Activated CD8-positive, alpha-beta T cell treated with anti-CD3 and anti-CD28 coated beads for 36 hours (primary cell): Measurements from ENCODE around the gene LRRC3. TPM values are rescaled to one million over a fixed set of nuclear protein-coding genes. Genes with fewer than 3 reads are reported as not detected.

Source experiments
- ATAC-seq: fragments of 200-7000 bp; cut with Tn5 transposase; one replicate; pipeline ENCODE4 v1.10.0; 2021; ENCODE audit warnings: mild to moderate bottlenecking, moderate library complexity
- CTCF ChIA-PET: fragments of 350-600 bp; sonication (Branson Sonifier 250); formaldehyde crosslinking; loops from one replicate; lab custom pipeline; 2021; ENCODE audit warnings: antibody characterized with exemption; lab: Charles Lee
- POLR2A ChIA-PET: fragments of 350-600 bp; sonication (Branson Sonifier 250); formaldehyde crosslinking; loops from one replicate; lab custom pipeline; 2021; ENCODE audit warnings: antibody characterized with exemption; lab: Charles Lee
- DNase-seq: peaks from one replicate; pipeline ENCODE4 v3.0.0-alpha.2; 2020
- H3K27ac Mint-ChIP-seq: one replicate; pipeline ENCODE4 v1.8.0; 2021; ENCODE audit warnings: mild to moderate bottlenecking, mixed read lengths
- H3K27me3 Mint-ChIP-seq: one replicate; pipeline ENCODE4 v1.8.0; 2021; ENCODE audit warnings: mixed read lengths
- H3K36me3 Mint-ChIP-seq: one replicate; pipeline ENCODE4 v1.8.0; 2021; ENCODE audit warnings: low read depth, mixed read lengths
- H3K4me1 Mint-ChIP-seq: one replicate; pipeline ENCODE4 v1.8.0; 2021; ENCODE audit warnings: low read depth, mixed read lengths
- H3K4me3 Mint-ChIP-seq: one replicate; pipeline ENCODE4 v1.8.0; 2021; ENCODE audit warnings: mild to moderate bottlenecking, moderate library complexity, mixed read lengths
- H3K9me3 Mint-ChIP-seq: one replicate; pipeline ENCODE4 v1.8.0; 2021; ENCODE audit warnings: mixed read lengths
- intact Hi-C: fragments of 100-400 bp; cut with micrococcal nuclease; formaldehyde crosslinking; loops from one replicate; pipeline ENCODE4 v1.10.0; 2022
- total RNA-seq, 2 experiments: library from RNA; stranded (reverse); gene quantifications; one replicate each; pipeline ENCODE4 v1.2.3, GENCODE V29; 2021
- TF ChIP-seq, protein P1 (sequence below): fragments of 200-600 bp; IDR thresholded peaks from one replicate; pipeline ENCODE4 v1.8.0; 2022; ENCODE audit warnings: antibody characterized with exemption, mild to moderate bottlenecking

Gene LRRC3
- total RNA-seq, 2 experiments from 2014 or later, result 1.8 to 1.9 TPM

DNA sequence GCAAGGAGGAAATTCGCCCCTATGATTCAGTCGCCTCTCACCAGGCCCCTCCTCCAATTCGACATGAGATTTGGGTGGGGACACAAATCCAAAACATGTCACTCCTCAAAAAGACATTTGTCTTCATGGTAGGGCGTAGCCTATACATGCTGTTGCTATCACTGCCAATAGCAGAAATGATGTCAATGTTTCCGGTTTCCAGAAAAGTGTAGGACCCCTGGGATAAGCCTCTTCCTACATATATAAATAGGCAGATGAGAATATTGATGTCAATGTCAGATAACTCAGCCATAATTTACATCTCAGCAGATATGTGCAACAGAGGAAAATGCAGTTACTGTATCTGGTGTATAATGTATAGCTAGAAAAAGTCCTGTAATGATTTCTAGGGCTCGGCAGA, 16.7 kb downstream of the LRRC3 start:
- Mint-ChIP-seq H3K27me3 (no peaks in the 10 kb centered on the region), H3K36me3 (no peaks in the 10 kb centered on the region), H3K9me3 (no peaks in the 10 kb centered on the region), H3K4me3 (no peak overlapping the region), H3K27ac (no peak overlapping the region), H3K4me1 (no peaks in the 10 kb centered on the region)
- TF ChIP-seq, protein P1, sequence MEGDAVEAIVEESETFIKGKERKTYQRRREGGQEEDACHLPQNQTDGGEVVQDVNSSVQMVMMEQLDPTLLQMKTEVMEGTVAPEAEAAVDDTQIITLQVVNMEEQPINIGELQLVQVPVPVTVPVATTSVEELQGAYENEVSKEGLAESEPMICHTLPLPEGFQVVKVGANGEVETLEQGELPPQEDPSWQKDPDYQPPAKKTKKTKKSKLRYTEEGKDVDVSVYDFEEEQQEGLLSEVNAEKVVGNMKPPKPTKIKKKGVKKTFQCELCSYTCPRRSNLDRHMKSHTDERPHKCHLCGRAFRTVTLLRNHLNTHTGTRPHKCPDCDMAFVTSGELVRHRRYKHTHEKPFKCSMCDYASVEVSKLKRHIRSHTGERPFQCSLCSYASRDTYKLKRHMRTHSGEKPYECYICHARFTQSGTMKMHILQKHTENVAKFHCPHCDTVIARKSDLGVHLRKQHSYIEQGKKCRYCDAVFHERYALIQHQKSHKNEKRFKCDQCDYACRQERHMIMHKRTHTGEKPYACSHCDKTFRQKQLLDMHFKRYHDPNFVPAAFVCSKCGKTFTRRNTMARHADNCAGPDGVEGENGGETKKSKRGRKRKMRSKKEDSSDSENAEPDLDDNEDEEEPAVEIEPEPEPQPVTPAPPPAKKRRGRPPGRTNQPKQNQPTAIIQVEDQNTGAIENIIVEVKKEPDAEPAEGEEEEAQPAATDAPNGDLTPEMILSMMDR, result no peak
- intact Hi-C loops, result loop anchor here (10.0 kb wide), 1 partner anchor 127 kb away; no protein-coding TSS in a partner anchor
- ChIA-PET POLR2A (interaction anchor here (0.8 kb wide), 1 partner anchor 14 kb away, joined by 3 read pairs; no protein-coding TSS in a partner anchor), CTCF (no interaction called here)
- ATAC-seq (no peak), DNase-seq (no peak)

DNA sequence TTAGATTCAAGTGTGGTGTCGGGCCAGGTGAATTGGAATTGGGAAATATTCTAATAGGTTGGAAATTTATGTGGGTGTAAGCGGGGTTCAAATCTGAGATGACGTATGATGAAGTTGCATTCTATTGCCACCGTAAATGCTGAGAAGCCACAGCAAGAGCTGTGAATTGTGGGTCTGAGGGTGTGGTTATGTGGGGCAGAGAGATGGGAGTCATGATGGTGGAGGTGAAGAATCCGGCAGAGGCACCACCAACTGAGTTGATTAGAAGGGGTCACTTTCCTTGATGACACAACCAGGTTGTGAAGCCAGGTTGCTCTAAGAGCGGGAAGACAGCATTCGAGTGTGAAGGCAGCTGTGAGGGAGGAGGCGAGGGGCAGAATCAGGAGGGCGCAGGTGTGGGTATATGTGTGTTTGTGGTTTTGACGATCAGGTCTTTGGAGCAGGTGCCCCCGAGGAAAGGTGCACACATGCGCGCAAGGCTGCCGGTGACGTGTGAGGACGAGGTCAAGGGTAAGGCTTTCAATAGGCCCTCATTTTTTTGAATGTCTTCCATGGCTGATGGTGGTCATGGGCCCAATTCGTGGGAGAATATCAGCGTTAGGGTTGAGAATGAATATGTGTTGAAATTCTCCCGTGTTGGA, 18.7 kb downstream of the LRRC3 start:
- no peak overlapping the region for H3K27ac Mint-ChIP-seq
- H3K9me3 Mint-ChIP-seq, result no peaks in the 10 kb centered on the region
- no peaks in the 10 kb centered on the region for H3K27me3 Mint-ChIP-seq
- ATAC-seq (no peak), DNase-seq (no peak)
- H3K4me1 Mint-ChIP-seq, result peaks cover 2% of the 10 kb centered on the region
- H3K36me3 Mint-ChIP-seq, result no peaks in the 10 kb centered on the region
- POLR2A ChIA-PET, result interaction anchor here (0.5 kb wide), 1 partner anchor 86 kb away, joined by 3 read pairs; no protein-coding TSS in a partner anchor
- TF ChIP-seq, protein P1, result no peak
- H3K4me3 Mint-ChIP-seq, result no peak overlapping the region
- intact Hi-C loops, result loop anchor here (10.0 kb wide), 1 partner anchor 129 kb away; no protein-coding TSS in a partner anchor
- CTCF ChIA-PET, result interaction anchor here (0.6 kb wide), 1 partner anchor 17 kb away, joined by 3 read pairs; no protein-coding TSS in a partner anchor

DNA sequence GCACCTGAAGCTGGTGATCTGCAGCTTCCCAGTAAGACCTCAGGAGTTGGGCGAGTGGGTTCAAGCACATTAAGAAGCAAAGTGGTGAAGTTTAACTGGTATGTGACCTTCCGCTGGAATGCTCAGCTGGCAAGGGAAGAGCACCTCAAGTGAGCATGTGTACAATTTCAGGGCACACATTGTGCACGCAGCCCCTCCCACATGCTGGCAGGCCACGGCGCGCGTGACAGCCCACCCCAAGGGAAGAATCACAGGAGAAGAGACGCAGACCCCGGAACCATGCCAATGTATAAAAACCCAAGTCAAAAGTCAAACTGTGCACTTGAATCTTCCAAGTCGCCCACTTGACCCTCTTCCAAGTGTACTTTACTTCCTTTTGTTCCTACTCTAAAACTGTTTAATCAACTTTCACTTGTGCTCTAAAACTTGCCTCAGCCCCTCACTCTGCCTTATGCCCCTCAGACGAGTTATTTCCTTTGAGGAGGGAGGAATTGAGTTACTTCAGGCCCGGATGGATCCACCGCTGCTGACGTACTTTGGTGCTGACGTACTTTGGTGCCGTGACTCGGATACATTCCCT, 20.0 kb downstream of the LRRC3 start:
- no peak overlapping the region for H3K27ac Mint-ChIP-seq
- no peak for ATAC-seq
- H3K9me3 Mint-ChIP-seq, result no peaks in the 10 kb centered on the region
- H3K4me1 Mint-ChIP-seq, result peaks cover 7% of the 10 kb centered on the region
- no peaks in the 10 kb centered on the region for H3K36me3 Mint-ChIP-seq
- no peak overlapping the region for H3K4me3 Mint-ChIP-seq
- ChIA-PET POLR2A (no interaction called here), CTCF (no interaction called here)
- intact Hi-C loops, result loop anchor here (10.0 kb wide), 1 partner anchor 131 kb away; no protein-coding TSS in a partner anchor
- TF ChIP-seq, protein P1, result no peak
- H3K27me3 Mint-ChIP-seq, result no peaks in the 10 kb centered on the region
- DNase-seq, result no peak

DNA sequence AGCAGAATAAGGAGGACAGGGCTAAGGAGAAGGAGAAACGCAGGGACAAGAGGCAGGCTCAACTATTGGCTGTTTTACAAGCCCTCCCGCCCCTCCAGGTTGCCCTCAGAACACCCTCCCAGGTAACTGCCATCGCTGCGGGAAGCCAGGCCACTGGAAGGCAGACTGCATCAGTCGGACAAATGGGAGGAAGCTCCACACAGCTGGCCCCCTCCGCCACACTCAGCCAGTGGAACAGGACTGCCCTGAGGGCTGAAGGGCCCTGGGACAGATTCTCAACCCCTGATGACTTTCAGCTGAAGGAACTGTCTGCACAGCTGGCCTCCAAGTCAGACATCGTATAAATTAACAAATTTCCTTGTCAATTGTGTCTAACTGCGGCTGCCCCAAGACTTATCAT, 21.8 kb downstream of the LRRC3 start:
- TF ChIP-seq, protein P1, result no peak
- H3K9me3 Mint-ChIP-seq, result no peaks in the 10 kb centered on the region
- POLR2A ChIA-PET, result no interaction called here
- no peak for ATAC-seq
- no peaks in the 10 kb centered on the region for H3K27me3 Mint-ChIP-seq
- no peak overlapping the region for H3K27ac Mint-ChIP-seq
- intact Hi-C loops, result loop anchor here (10.0 kb wide), 1 partner anchor 132 kb away; no protein-coding TSS in a partner anchor
- no peak overlapping the region for H3K4me3 Mint-ChIP-seq
- DNase-seq, result no peak
- CTCF ChIA-PET, result no interaction called here
- peaks cover 7% of the 10 kb centered on the region for H3K4me1 Mint-ChIP-seq
- no peaks in the 10 kb centered on the region for H3K36me3 Mint-ChIP-seq

DNA sequence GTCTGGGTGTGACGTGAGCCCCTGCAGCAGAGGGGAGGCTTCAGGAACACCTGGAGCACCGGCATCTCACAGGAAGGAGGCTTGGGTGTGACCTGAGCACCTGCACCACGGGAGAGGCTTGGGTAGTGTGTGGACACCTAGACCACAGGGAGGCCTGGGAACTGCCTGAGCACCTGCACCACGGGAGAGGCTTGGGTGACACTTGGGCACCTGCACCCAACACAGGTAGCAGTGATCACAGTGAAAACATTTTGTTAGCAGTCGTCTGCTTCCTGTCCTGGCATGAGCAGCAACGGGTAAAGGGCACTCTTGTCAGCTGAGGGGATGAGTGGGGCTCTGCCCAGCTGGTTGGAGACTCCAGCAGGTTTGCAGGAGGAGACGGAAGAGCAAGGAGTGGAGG, 22.4 kb downstream of the LRRC3 start:
- TF ChIP-seq, protein P1, result no peak
- intact Hi-C loops, result loop anchor here (10.0 kb wide), 1 partner anchor 133 kb away; no protein-coding TSS in a partner anchor
- ChIA-PET POLR2A (no interaction called here), CTCF (no interaction called here)
- peaks cover 7% of the 10 kb centered on the region for H3K4me1 Mint-ChIP-seq
- ATAC-seq, result no peak
- peaks cover 2% of the 10 kb centered on the region for H3K27me3 Mint-ChIP-seq
- DNase-seq, result no peak
- H3K36me3 Mint-ChIP-seq, result no peaks in the 10 kb centered on the region
- H3K27ac Mint-ChIP-seq, result no peak overlapping the region
- no peak overlapping the region for H3K4me3 Mint-ChIP-seq
- no peaks in the 10 kb centered on the region for H3K9me3 Mint-ChIP-seq
